Esophagus squamous epithelium (tissue), 5 donors: Measurements from ENCODE around the gene RPS19BP1. TPM values are rescaled to one million over a fixed set of nuclear protein-coding genes. Genes with fewer than 3 reads are reported as not detected.

ENCODE experiments used
- DNase-seq: peaks from one replicate; lab custom pipeline; 2025; lab: John Stamatoyannopoulos, UW
- H3K27ac ChIP-seq, 4 donors: fragments of 200-600 bp; sonication (generic); one replicate each; pipeline ENCODE4 v1.5.1; 2016 to 2019; ENCODE audit warnings: mild to moderate bottlenecking in 1 of 4
- H3K27me3 ChIP-seq, 4 donors: fragments of 200-600 bp; sonication (generic); 1 replicate in 3 of 4; 2 replicates in 1 of 4; pipeline versions ENCODE4 v1.5.1 to v1.6.0; 2017 to 2021; ENCODE audit warnings: antibody characterized with exemption in 1 of 4
- H3K36me3 ChIP-seq, 3 donors: fragments of 200-600 bp; sonication (generic); one replicate each; pipeline ENCODE4 v1.5.1; 2016 to 2019
- H3K4me1 ChIP-seq, 3 donors: fragments of 200-600 bp; sonication (generic); one replicate each; pipeline ENCODE4 v1.5.1; 2017 to 2019
- H3K4me3 ChIP-seq, 4 donors: fragments of 200-600 bp; sonication (generic); 1 replicate in 3 of 4; 2 replicates in 1 of 4; pipeline ENCODE4 v1.5.1; 2016 to 2019; ENCODE audit warnings: mild to moderate bottlenecking in 2 of 4, moderate library complexity in 1 of 4
- H3K9me3 ChIP-seq, 3 donors: fragments of 200-600 bp; sonication (generic); one replicate each; pipeline ENCODE4 v1.5.1; 2016 to 2019
- CTCF ChIP-seq, 6 experiments: fragments of 450-650 bp in 4 of 6; fragments of 200-600 bp in 2 of 6; sonication (generic) in 2 of 6; IDR thresholded peaks; one replicate each; pipeline ENCODE4 v1.5.1; 2016 to 2019; ENCODE audit warnings: antibody characterized with exemption in 6 of 6, mild to moderate bottlenecking in 4 of 6, moderate library complexity in 4 of 6
- POLR2A ChIP-seq, 4 donors: fragments of 450-650 bp; IDR thresholded peaks; one replicate each; pipeline ENCODE4 v1.6.1; 2017; ENCODE audit warnings: antibody characterized with exemption in 4 of 4, mild to moderate bottlenecking in 4 of 4, moderate library complexity in 3 of 4
- WGBS, 2 donors: methylation state at CpG; one replicate each; pipeline ENCODE4 v1.1.5; 2018; 5-methylcytosine and 5-hydroxymethylcytosine counted together
- intact Hi-C: fragments of 100-400 bp; cut with DNase I; formaldehyde crosslinking; loops from one replicate; pipeline ENCODE4 v1.15.0; 2022
- total RNA-seq, 4 donors: library from RNA; depleted of rRNA; stranded (reverse); fragments of >200 nt; gene quantifications; one replicate each; pipeline ENCODE4 v1.1.0, GENCODE V29; 2016
- donor health status: DM: yes; HTN: yes; CAD: no.

RPS19BP1 gene
- 100 to 1,000 TPM in 1 of 4 donors, 10 to 100 TPM in 3; 70.9 to 109 (median 88.1) TPM for total RNA-seq

DNA sequence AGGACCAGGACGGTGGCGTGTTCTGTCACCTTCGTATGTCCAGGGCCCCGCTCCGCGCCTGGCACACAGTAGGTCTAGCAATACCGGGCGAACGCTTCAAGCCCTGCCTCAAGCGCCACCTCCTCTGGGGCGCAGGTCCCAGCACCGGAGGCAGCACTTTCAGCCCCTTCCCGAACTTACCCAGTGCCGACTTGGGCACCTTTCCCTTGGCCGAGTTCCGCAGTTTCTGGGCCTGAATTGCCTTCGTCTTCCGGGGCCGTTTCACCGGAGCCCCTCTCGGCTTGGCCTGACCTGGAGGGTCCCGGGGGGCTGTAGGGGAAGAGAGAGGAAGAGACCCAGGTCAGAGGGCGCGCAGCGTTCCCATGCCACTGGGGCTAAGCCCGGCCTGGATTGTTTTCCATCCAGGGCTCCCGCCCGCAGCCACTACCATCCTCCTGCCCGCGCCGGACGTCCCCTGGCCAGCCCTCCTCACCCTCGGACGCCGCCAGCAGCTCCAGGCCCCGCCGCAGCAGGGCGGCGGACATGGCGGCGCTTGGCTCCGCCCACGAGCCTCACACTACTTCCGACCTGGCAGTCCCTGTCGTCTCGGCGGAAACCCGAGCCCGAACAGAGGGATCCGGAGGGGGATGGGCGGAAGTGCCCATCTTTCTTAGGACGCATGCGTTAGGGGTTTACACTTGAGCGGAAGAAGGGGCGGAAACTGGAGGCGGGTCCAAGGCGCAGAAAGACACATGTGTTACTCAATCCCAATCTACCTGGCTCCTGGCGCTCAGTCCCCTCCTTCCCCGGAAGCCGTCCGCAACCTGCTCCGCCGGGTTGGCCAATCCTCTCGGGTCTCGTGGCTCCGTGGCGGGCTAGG lies at the start of gene RPS19BP1:
Gene RPS19BP1, minus strand, starts transcription at position 534 of the 859 bp plus-strand sequence. Its CDS starts 10 bp downstream, at position 524.
- H3K27me3 ChIP-seq = no peaks in the 10 kb centered on the region
- H3K4me1 ChIP-seq = peaks cover 42 to 69% (median 47%) of the 10 kb centered on the region in 3 donors
- peak within 1 kb of the TSS; percentile 91 to 98 (median 96) for H3K27ac ChIP-seq
- 0 to 2% methylated on average over 13 to 17 of the region's 67 CpGs for WGBS, 2 donors
- TF ChIP-seq POLR2A (IDR thresholded peaks at IDR 0.05) = peak in 3 of 4 donors; percentile 22 to 90 (median 62)
- TF ChIP-seq CTCF (IDR thresholded peaks at IDR 0.05) = peak in 1 of 6 experiments; percentile 17
- peak within 1 kb of the TSS; percentile 76 to 99 (median 84) for H3K4me3 ChIP-seq
- no peaks in the 10 kb centered on the region for H3K9me3 ChIP-seq
- peaks cover 0 to 30% (median 0%) of the 10 kb centered on the region in 3 donors for H3K36me3 ChIP-seq
- intact Hi-C loops = no loop called here
- peak; percentile 97 for DNase-seq

- H3K4me3 ChIP-seq = no peak overlapping the region
- 78 to 88% methylated on average over 5 to 8 of the region's 8 CpGs for WGBS, 2 donors
- H3K27ac ChIP-seq = no peak overlapping the region
- H3K27me3 ChIP-seq = peaks cover 0 to 50% (median 0%) of the 10 kb centered on the region in 4 donors
- H3K4me1 ChIP-seq = no peaks in the 10 kb centered on the region
- H3K36me3 ChIP-seq = no peaks in the 10 kb centered on the region
- TF ChIP-seq CTCF (IDR thresholded peaks at IDR 0.05) = no peak
- TF ChIP-seq POLR2A (IDR thresholded peaks at IDR 0.05) = no peak
- intact Hi-C loops = no loop called here
- DNase-seq = no peak
- no peaks in the 10 kb centered on the region for H3K9me3 ChIP-seq
Measured at GRCh38 chr22:39581303-39581702, 48.8 kb upstream of the RPS19BP1 start.

GRCh38 chr22:39580795-39581194 lies 48.2 kb upstream of the RPS19BP1 start:
- intact Hi-C loops = no loop called here
- 86 to 96% methylated on average over 2 to 6 of the region's 6 CpGs for WGBS, 2 donors
- H3K27ac ChIP-seq = no peak overlapping the region
- H3K4me3 ChIP-seq = no peak overlapping the region
- DNase-seq = no peak
- H3K27me3 ChIP-seq = peaks cover 0 to 55% (median 0%) of the 10 kb centered on the region in 4 donors
- no peaks in the 10 kb centered on the region for H3K36me3 ChIP-seq
- no peaks in the 10 kb centered on the region for H3K4me1 ChIP-seq
- no peaks in the 10 kb centered on the region for H3K9me3 ChIP-seq
- TF ChIP-seq CTCF (IDR thresholded peaks at IDR 0.05) = no peak
- no peak for TF ChIP-seq POLR2A (IDR thresholded peaks at IDR 0.05)

DNA sequence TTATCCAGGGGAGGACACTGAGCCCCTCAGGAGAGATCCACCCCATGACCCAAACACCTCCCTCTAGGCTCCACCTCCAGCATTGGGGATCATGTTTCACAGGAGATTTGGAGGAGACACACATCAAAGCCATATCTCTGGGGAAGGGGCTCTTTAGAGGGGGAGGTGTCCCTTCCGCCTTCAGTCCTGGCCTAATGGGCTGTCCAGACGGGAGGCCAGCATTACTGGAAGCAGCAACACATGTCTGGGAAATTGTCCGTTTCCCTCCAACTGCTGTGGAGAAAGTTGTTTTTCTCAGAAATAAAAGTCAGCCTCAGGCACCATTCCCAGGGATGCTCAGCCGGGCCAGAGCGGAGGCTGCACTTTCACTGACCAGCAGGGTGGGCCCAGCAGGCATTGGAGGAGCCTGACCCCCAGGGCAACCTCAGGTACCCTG lies 47.5 kb upstream of the RPS19BP1 start:
- Histone ChIP-seq H3K9me3 (no peaks in the 10 kb centered on the region), H3K4me3 (no peak overlapping the region), H3K36me3 (no peaks in the 10 kb centered on the region), H3K27me3 (peaks cover 0 to 56% (median 0%) of the 10 kb centered on the region in 4 donors), H3K27ac (no peak overlapping the region), H3K4me1 (no peaks in the 10 kb centered on the region)
- WGBS, 2 donors = no CpG with 5 or more reads among the region's 5 CpGs
- no peak for TF ChIP-seq POLR2A (IDR thresholded peaks at IDR 0.05)
- TF ChIP-seq CTCF (IDR thresholded peaks at IDR 0.05) = no peak
- no peak for DNase-seq
- intact Hi-C loops = no loop called here

DNA sequence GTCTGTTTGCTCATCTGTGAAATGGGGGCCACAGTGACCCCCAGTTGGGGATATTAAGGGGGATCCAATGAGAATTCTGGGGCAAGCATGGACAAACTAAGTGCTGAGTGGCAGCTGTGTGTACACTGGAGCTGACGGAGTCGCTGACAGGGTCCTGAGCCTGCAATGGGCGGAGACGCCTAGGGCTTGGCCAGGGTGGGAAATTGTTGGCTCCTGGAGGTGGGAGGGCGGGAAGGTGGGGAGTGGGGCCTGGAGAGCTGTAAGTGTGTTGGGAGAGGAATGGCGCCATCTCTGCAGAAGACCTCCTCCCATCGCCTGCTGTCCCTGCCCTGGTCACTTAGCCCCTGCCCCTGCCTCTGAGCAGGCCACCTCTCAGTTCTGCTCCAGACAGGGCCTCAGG lies 45.4 kb upstream of the RPS19BP1 start:
- TF ChIP-seq CTCF (IDR thresholded peaks at IDR 0.05) (no peak), POLR2A (IDR thresholded peaks at IDR 0.05) (no peak)
- 86 to 95% methylated on average over 7 of the region's 7 CpGs for WGBS, 2 donors
- DNase-seq = no peak

More for the DNA sequence above, 45.4 kb upstream of the RPS19BP1 start:
- Histone ChIP-seq H3K4me1 (no peaks in the 10 kb centered on the region), H3K9me3 (no peaks in the 10 kb centered on the region), H3K27me3 (peaks cover 0 to 51% (median 0%) of the 10 kb centered on the region in 4 donors), H3K36me3 (no peaks in the 10 kb centered on the region), H3K4me3 (no peak overlapping the region), H3K27ac (no peak overlapping the region)
- intact Hi-C loops = no loop called here
